Coronary artery (tissue), 2 donors: ENCODE results near the gene FANCC.

Experiments
- DNase-seq: peaks from one replicate; pipeline ENCODE4 v3.0.0-alpha.2; 2017; ENCODE audit warnings: low spot score
- H3K27ac ChIP-seq, 2 donors: fragments of 200-600 bp; sonication (generic); one replicate each; pipeline ENCODE4 v1.5.1; 2016 to 2019
- H3K4me3 ChIP-seq: fragments of 200-600 bp; sonication (generic); 2 replicates; pipeline ENCODE4 v1.5.1; 2016; ENCODE audit warnings: mild to moderate bottlenecking, moderate library complexity
- CTCF ChIP-seq: fragments of 200-600 bp; sonication (generic); IDR thresholded peaks from one replicate; pipeline ENCODE4 v1.5.1; 2019; ENCODE audit warnings: antibody characterized with exemption

The FANCC gene

GRCh38 chr9:95343725-95344287, 26.3 kb upstream of the FANCC start:
- TF ChIP-seq CTCF: no peak
- Histone ChIP-seq H3K4me3 (no peak overlapping the region), H3K27ac (no peak overlapping the region)
- no peak for DNase-seq

GRCh38 chr9:95342571-95342970, 25.1 kb upstream of the FANCC start:
- DNase-seq: no peak

GRCh38 chr9:95341293-95341962, 23.9 kb upstream of the FANCC start:
- no peak overlapping the region for H3K27ac ChIP-seq
- H3K4me3 ChIP-seq: no peak overlapping the region
- no peak for TF ChIP-seq CTCF
- no peak for DNase-seq

More at GRCh38 chr9:95342571-95342970, 25.1 kb upstream of the FANCC start:
- TF ChIP-seq CTCF: no peak
- Histone ChIP-seq H3K4me3 (no peak overlapping the region), H3K27ac (no peak overlapping the region)

- no peak overlapping the region for H3K27ac ChIP-seq
- no peak for TF ChIP-seq CTCF
- no peak overlapping the region for H3K4me3 ChIP-seq
- no peak for DNase-seq
Observed at GRCh38 chr9:95338243-95338642, 20.7 kb upstream of the FANCC start.

- no peak for TF ChIP-seq CTCF
- Histone ChIP-seq H3K27ac (no peak overlapping the region), H3K4me3 (no peak overlapping the region)
- no peak for DNase-seq
Observed at GRCh38 chr9:95336281-95336680, 18.8 kb upstream of the FANCC start.

GRCh38 chr9:95333426-95333825, 15.9 kb upstream of the FANCC start:
- no peak overlapping the region for H3K4me3 ChIP-seq
- TF ChIP-seq CTCF: no peak
- no peak overlapping the region for H3K27ac ChIP-seq
- DNase-seq: no peak

GRCh38 chr9:95332860-95333259, 15.4 kb upstream of the FANCC start:
- DNase-seq: no peak
- TF ChIP-seq CTCF: no peak

More at GRCh38 chr9:95332860-95333259, 15.4 kb upstream of the FANCC start:
- no peak overlapping the region for H3K4me3 ChIP-seq
- no peak overlapping the region for H3K27ac ChIP-seq
